ENCODE data around the gene EYA2.
"Not testable (repeated sequence)": the region's sequence is repeated elsewhere in the genome, so short reads cannot be mapped to it uniquely, and the experiment has no call there.

EYA2 gene

GRCh38 chr20:46929902-46930301 lies 35.3 kb downstream of the EYA2 start:
- DNase-seq (ENCODE audit: low read depth in 2 of 2, low spot score in 1 of 2): no peak

- no peak for DNase-seq (ENCODE audit: low read depth in 2 of 2, low spot score in 1 of 2)
Observed at GRCh38 chr20:46930640-46931339, 36.1 kb downstream of the EYA2 start.

- no peak for DNase-seq (ENCODE audit: low read depth in 2 of 2, low spot score in 1 of 2)
Observed at GRCh38 chr20:46931699-46932098, 37.1 kb downstream of the EYA2 start.

DNA sequence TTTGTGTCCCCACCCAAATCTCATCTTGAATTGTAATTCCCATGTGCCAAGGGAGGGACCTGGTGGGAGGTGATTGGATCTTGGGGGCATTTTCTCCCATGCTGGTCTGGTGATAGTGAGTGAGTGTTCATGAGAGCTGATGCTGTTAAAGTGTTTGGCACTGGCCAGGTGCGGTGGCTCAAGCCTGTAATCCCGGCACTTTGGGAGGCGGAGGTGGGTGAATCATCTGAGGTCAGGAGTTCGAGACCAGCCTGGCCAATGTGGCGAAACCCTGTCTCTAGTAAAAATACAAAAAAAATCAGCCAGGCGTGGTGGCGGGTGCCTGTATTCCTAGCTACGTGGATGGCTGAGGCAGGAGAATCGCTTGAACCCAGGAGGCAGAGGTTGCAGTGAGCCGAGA lies 37.8 kb downstream of the EYA2 start:
- not testable (repeated sequence) for DNase-seq (ENCODE audit: low read depth in 2 of 2, low spot score in 1 of 2)

DNA sequence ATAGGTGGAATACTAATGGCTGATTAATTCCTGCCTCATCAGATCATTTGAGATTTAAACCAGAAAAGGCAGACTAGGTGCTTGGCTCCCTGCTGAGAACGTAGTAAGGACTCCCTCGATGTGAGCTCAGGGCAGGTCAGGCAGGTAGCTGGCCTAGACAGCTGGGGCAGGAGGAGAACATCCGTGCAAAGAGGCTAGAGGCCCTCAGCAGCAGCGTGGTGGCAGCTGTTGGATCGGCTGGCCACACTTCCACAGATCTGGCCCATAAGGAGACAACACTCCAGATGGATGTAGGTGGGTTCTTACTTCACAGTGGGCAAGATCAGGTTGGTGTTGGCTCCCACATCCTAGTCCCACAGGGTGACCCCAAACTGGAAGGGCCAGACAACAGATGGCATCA lies 38.5 kb downstream of the EYA2 start:
- no peak for DNase-seq (ENCODE audit: low read depth in 2 of 2, low spot score in 1 of 2)

DNA sequence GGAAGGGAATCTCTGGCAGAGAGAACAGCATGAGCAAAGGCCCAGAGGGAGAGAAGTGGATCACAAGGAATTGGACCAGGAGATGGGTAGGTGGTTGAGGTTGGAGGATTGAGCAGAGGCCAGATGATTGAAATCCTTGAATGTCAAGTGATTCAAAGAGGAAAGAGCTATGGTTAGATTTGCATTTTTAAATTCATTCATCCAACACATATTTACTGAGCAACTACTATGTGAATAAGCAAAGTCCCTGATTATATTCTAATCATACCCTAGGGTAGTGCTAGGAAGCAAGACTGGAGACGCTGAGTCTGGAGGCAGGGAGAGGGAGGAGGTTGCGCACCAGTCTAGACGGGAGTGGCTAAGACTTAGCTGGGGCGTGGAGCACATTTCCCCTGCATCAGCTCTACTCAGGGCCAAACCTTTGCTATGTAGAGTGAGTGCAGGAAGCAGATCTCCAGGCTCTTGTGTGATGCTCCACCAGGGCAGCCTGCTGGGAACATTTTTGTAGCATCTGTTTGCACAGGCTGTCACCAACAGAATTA lies 40.2 kb downstream of the EYA2 start:
- no peak for DNase-seq (ENCODE audit: low read depth in 2 of 2, low spot score in 1 of 2)

GRCh38 chr20:46935394-46936017 lies 40.9 kb downstream of the EYA2 start:
- DNase-seq (ENCODE audit: low read depth in 2 of 2, low spot score in 1 of 2): no peak

- no peak for DNase-seq (ENCODE audit: low read depth in 2 of 2, low spot score in 1 of 2)
Observed at GRCh38 chr20:46936415-46937156, 41.9 kb downstream of the EYA2 start.

DNA sequence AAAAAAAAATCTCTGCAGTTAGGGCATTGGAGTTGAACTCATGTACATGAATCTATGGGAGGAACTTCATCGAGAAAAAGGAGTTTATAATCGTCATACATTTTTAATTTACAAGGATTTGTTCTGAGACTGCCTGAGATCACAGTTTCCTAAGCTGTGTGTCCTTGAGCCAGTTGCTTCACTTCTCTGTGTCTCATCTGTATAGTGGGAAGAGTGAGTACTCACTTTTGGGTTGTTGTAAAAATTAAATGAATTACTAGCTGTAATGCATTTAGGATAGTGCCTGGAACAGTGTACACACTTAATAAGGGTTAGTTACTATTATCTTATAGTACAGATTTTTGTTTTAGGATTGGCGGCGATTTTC lies 42.5 kb downstream of the EYA2 start:
- no peak for DNase-seq (ENCODE audit: low read depth in 2 of 2, low spot score in 1 of 2)

DNA sequence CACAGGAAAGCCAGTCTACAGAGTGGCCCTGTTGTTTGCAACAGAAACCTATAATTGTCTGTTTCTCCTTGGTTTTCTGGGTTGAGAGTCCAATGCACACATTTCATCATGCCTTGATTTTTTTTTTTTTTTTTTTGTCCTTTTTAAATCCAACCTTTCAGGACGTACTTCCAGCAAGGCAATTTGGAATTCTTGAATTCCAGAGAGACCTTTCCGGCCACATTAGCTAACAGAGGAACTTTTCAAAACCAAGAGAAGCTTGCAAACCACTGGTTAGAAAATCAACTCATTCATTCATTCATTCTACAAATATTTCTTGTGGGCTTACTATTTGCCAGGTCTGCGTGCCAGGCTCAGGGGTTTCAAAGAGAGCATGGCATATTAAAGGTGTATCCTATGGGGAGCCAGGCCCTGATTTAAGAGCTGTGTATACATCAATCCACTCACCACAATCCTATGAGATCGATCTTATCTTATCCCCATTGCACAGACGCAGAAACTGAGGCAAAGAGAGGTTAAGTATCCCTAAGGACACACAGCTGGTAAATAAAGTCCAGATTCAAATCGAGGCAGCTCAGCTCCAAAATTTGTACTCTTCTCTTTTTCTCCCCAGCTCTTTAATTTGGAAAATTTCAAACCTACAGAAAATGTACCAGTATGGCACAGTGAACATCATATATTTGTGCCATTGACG lies 43.0 kb downstream of the EYA2 start:
- no peak for DNase-seq (ENCODE audit: low read depth in 2 of 2, low spot score in 1 of 2)

DNA sequence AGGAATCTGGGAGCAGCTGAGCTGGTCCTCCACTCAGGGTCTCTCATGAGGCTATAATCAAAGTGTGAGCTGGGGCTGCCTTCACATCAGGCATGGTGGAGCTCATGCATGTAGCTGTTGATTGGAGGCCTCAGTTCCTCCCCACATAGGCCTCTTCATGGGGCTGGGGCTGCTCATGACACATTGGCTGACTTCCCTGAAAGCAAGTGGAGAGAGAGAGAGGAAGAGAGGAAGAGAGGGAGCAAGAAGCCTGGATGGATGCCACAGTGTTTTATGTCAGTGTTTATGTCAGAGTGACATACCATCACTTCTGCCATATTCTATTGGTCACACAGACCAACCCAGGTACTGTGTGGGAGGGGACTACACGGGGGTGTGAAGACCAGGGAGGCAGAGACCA lies 43.8 kb downstream of the EYA2 start:
- no peak for DNase-seq (ENCODE audit: low read depth in 2 of 2, low spot score in 1 of 2)

DNA sequence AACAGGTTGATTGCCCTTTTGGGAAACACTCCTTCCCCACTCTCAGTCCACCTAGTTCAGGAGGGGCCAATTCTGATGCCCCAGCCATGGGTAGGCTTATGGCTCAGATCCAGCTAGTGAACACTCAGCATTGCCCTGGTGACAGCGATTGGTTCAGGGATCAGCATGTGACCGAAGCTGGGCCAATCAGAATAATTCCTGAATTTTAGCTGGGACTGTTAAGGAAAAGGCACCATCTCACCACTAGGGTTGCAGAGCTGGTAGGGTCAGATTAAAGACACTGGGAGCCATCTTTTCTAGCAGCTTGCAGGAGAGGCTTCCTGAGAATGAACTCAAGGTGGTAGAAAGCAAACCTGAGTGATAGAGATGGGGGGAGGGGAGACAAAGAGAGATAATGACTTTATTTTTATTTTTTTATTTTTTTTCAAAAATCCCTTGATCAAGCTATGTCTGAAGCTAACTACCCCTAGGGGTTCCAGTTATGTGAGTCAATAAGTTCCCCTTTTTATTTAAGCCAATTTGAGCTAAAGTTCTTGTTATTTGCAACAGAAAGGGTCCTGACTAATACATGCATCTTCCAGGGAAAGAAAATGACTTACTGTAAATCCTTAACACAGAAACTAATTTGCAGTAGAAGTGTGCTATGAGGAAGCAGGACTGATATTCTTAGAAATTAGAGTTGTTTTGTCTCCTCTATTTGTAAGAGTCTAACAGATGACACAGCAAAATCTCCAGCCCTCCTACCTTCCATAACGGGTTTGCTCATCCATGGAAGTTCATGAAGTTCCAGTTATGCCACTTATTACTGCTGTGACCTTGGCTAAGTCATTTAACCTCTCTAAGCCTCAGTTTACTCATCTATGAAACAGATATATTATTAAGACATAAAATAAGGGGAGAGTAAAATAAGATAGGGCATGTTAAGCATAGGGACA lies 44.7 kb downstream of the EYA2 start:
- no peak for DNase-seq (ENCODE audit: low read depth in 2 of 2, low spot score in 1 of 2)

DNA sequence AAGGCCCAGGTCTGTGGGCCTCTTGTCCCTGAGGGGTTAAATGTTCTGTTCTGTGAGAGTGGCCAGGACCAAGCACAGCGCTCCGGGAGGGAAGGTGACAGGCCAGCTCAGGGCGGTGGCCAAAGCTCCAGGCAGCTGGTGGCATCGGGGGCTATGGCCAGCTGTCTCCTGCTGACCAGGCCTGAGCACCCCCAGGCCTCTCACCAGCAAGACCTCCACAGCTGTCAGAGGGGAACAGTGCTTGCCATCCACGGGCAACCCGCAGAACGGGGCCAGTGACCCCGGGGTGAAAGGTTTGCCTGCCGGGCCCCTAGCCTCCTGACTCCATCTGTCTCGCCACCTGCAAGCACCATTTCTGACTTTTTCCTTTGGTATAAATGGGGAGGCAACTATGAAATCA lies 46.0 kb downstream of the EYA2 start:
- no peak for DNase-seq (ENCODE audit: low read depth in 2 of 2, low spot score in 1 of 2)

DNA sequence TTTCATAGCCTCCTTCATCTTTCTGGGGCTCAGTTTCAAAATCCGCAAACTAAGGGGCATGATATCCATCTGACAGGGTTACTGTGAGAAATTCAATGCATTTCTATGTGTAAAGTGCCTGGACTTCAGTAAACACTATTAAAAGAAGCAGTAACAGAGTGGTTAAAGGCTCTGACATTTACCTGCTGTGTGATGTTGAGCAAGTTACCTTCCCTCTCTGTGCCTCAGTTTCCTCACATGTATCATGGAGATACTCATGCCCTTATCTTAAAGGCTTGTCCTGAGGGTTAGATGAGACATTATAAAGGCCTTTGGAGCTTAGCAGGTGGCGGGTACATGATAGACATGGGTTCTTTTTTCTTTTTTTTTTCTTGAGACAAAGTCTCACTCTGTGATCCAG lies 46.8 kb downstream of the EYA2 start:
- no peak for DNase-seq (ENCODE audit: low read depth in 2 of 2, low spot score in 1 of 2)

GRCh38 chr20:46943861-46944591 lies 49.4 kb downstream of the EYA2 start:
- no peak for DNase-seq (ENCODE audit: low read depth in 2 of 2, low spot score in 1 of 2)

- DNase-seq (ENCODE audit: low read depth in 2 of 2, low spot score in 1 of 2): no peak
Observed at GRCh38 chr20:46945465-46945864, 50.8 kb downstream of the EYA2 start.

DNA sequence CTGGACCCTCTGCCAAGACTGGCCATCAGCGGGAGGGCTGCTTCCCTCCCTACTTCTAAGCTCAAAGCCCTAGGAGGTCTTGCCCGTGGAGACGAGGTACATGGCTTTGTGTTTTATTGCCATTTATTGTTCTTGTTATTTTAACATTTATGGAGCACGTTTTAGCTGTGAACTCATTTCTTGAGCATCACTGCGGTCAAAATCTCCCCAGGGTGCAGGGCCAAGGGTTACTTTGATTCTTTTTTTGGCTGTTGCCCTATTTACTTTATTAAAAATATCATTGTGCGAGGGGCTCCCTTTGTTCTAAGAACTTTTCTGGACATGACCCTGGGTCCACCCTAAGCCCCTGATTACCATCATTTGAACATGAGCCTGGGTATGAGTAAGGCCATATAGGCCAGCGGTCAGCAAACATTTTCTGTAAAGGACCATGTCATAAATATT lies 51.6 kb downstream of the EYA2 start:
- no peak for DNase-seq (ENCODE audit: low read depth in 2 of 2, low spot score in 1 of 2)

DNA sequence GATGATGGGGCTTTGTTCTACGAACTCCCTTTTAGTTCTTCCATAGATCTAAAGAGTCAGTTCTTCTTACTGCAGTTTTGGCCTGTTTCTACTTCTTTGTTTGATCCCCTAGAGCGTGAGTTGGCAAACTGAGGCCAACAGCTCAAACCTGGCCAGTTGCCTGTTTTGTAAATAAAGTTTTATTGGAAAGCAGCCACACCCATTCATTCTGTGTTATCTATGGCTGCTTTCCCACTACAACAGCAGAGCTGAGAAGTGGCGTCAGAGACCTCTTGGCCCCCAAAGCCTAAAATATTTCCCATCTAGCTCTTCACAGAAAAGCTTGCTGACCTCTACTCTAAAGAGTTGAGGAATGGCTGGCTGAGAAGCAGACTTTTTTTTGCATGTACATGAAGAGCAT lies 52.2 kb downstream of the EYA2 start:
- no peak for DNase-seq (ENCODE audit: low read depth in 2 of 2, low spot score in 1 of 2)

DNA sequence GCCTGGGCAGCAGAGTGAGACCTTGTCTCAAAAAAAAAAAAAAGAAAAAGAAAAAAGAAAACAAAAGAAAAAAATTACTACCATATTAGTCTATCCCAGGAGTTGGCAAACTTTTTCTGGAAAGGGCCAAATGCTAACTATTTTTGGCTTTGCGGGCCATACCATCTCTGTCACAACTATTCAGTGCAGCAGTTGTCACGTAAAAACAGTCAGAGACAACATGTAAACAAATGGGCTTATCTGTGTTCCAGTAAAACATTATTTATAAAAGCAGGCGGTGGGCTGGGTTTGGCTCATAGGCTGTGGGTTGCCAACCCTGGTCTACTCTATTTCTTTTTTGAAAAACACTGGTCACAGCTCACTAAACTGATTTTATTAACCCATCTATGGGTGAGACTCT lies 53.4 kb downstream of the EYA2 start:
- no peak for DNase-seq (ENCODE audit: low read depth in 2 of 2, low spot score in 1 of 2)

DNA sequence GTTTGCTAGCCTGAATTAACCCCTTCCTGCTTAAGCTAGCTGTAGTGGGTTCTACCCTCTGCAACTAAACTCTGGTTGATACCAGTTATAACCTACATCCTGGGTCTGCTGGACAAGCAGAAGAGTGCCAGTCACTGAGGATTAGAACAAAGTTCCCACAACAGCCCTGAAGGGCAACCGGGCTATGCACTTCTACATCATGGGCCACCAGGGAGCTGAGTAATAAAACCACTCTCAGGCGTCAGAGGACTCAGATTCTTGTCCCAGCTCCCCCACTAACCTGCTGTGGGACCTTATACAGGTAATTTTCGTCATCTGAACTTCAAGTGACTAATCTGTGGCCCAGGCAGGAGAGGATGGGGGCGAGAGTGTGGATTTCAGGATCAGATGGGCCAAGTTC lies 56.8 kb downstream of the EYA2 start:
- DNase-seq (ENCODE audit: low read depth in 2 of 2, low spot score in 1 of 2): no peak

Data from stimulated activated CD8-positive, alpha-beta memory T cell treated with anti-CD3 and anti-CD28 coated beads, Interleukin-4, amount 100 ng/mL, for 1 hour (primary cell).